MM.1S (cell line): ENCODE results near the gene GAS7.

Experiments used
- EZH2 ChIP-seq: fragments of 300-600 bp; sonication (generic); optimal IDR thresholded peaks from 2 replicates; pipeline ENCODE3; 2017; ENCODE audit warnings: low read depth, mild to moderate bottlenecking, antibody characterized with exemption, low read length, mixed read lengths
- TF ChIP-seq, protein P1 (sequence below): fragments of 300-600 bp; sonication (generic); IDR thresholded peaks from 2 replicates; pipeline ENCODE4 v1.5.1; 2016; ENCODE audit warnings: antibody characterized with exemption, low read length, mixed read lengths

DNA sequence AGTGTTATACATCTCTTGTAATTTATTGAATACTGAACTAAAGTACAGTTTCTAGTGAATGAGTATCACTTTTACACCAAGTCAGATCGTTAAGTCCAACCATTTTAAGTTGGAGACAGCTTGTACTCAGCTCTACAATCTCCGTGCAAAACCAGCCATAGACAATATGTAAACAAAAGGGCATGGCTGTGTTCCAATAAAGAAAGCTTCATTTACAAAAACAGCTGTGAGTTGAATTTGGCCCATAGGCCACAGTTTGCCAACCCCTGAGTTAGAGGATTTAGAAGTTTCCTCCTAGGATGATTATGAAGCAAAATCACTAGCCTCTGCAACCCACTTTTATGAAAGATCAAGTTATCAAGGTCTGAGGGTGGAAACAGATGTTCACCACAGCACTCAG lies 187.7 kb downstream of the GAS7 start:
- TF ChIP-seq EZH2: no peak
- TF ChIP-seq, protein P1, sequence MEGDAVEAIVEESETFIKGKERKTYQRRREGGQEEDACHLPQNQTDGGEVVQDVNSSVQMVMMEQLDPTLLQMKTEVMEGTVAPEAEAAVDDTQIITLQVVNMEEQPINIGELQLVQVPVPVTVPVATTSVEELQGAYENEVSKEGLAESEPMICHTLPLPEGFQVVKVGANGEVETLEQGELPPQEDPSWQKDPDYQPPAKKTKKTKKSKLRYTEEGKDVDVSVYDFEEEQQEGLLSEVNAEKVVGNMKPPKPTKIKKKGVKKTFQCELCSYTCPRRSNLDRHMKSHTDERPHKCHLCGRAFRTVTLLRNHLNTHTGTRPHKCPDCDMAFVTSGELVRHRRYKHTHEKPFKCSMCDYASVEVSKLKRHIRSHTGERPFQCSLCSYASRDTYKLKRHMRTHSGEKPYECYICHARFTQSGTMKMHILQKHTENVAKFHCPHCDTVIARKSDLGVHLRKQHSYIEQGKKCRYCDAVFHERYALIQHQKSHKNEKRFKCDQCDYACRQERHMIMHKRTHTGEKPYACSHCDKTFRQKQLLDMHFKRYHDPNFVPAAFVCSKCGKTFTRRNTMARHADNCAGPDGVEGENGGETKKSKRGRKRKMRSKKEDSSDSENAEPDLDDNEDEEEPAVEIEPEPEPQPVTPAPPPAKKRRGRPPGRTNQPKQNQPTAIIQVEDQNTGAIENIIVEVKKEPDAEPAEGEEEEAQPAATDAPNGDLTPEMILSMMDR: no peak
